GM23338 (cell line): ENCODE measurements around the gene FOXB2. TPM values are rescaled to one million over a fixed set of nuclear protein-coding genes. Genes with fewer than 3 reads are reported as not detected.
A peak's percentile ranks its signal among the peaks of the same experiment; 100 is the strongest.

Experiments
- CTCF ChIP-seq, 2 experiments: fragments of 200-600 bp in 1 of 2; sonication (generic) in 1 of 2; conservative IDR thresholded peaks; 2 replicates each; pipeline versions ENCODE4 v1.5.1 to v1.6.1; 2016 to 2017; ENCODE audit warnings: antibody characterized with exemption in 2 of 2, low read depth in 2 of 2, mild to moderate bottlenecking in 2 of 2, moderate library complexity in 1 of 2
- EZH2phosphoT487 ChIP-seq: fragments of 200-600 bp; sonication (generic); IDR thresholded peaks from one replicate; pipeline ENCODE4 v1.8.1; 2018; ENCODE audit warnings: antibody characterized with exemption; ENCODE audit not compliant: unreplicated experiment
- JUNB ChIP-seq: IDR thresholded peaks from one replicate; pipeline ENCODE4 v1.6.1; 2016; ENCODE audit warnings: antibody characterized with exemption; ENCODE audit not compliant: unreplicated experiment
- NANOG ChIP-seq: IDR thresholded peaks from 2 replicates; pipeline ENCODE4 v1.6.1; 2016; ENCODE audit warnings: antibody characterized with exemption, borderline replicate concordance
- POLR2AphosphoS5 ChIP-seq: IDR thresholded peaks from 2 replicates; pipeline ENCODE4 v1.6.1; 2016; ENCODE audit warnings: antibody characterized with exemption, low read depth
- ZNF114 ChIP-seq: fragments of 250-450 bp; sonication (Bioruptor Pico); IDR thresholded peaks from 2 replicates; pipeline ENCODE4 v1.5.0; 2020; ENCODE audit warnings: mild to moderate bottlenecking, moderate library complexity
- ZNF331 ChIP-seq: fragments of 250-450 bp; sonication (Bioruptor Pico); IDR thresholded peaks from 2 replicates; pipeline ENCODE4 v1.5.0; 2020; ENCODE audit warnings: low read depth, mild to moderate bottlenecking, moderate library complexity
- polyA plus RNA-seq: library from polyadenylated mRNA; unstranded; fragments of >200 nt; fragmentation: Nextera tagmentation; extraction: Ambion mirVana; gene quantifications from 2 replicates; pipeline ENCODE4 v1.2.1, GENCODE V29; 2016
- total RNA-seq: library from RNA; depleted of rRNA; stranded (reverse); fragments of >200 nt; shearing (Covaris generic); gene quantifications from 2 replicates; pipeline ENCODE4 v1.2.3, GENCODE V29; 2014
- TF ChIP-seq, protein P1 (sequence below): fragments of 250-450 bp; sonication (Bioruptor Pico); IDR thresholded peaks from 2 replicates; pipeline ENCODE4 v1.5.0; 2020; ENCODE audit warnings: mild to moderate bottlenecking, moderate library complexity

FOXB2 gene
- total and polyA plus RNA-seq, 2 experiments from 2014 or later, result not detected

DNA sequence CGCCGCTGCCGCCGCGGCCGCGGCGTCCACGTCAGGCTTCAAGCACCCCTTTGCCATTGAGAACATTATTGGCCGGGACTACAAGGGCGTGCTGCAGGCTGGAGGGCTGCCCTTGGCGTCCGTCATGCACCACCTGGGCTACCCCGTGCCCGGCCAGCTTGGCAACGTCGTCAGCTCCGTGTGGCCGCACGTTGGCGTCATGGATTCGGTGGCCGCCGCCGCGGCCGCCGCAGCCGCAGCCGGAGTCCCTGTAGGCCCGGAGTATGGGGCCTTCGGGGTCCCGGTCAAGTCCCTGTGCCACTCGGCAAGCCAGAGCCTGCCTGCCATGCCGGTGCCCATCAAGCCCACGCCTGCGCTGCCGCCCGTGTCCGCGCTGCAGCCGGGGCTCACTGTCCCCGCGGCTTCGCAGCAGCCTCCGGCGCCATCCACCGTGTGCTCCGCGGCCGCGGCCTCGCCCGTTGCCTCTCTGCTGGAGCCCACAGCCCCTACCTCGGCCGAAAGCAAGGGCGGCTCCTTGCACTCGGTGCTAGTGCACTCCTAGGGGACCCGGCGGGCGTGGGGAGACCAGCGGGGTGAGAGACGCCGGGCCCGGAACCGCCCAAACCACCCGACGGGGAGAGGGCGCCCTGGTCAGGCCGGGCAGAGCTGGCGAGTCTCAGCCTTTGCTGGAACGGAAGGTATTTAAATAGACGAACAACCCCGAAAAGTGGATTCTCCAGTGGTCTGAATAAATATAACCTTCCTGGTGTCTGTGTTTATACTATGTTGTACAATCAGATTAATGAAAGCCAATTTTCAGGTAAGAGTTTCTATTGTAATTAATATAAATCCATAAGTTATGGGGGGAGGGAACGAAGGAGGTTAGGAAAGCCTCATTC is 1.2 kb downstream of the FOXB2 start (continued):
- TF ChIP-seq, protein P1, sequence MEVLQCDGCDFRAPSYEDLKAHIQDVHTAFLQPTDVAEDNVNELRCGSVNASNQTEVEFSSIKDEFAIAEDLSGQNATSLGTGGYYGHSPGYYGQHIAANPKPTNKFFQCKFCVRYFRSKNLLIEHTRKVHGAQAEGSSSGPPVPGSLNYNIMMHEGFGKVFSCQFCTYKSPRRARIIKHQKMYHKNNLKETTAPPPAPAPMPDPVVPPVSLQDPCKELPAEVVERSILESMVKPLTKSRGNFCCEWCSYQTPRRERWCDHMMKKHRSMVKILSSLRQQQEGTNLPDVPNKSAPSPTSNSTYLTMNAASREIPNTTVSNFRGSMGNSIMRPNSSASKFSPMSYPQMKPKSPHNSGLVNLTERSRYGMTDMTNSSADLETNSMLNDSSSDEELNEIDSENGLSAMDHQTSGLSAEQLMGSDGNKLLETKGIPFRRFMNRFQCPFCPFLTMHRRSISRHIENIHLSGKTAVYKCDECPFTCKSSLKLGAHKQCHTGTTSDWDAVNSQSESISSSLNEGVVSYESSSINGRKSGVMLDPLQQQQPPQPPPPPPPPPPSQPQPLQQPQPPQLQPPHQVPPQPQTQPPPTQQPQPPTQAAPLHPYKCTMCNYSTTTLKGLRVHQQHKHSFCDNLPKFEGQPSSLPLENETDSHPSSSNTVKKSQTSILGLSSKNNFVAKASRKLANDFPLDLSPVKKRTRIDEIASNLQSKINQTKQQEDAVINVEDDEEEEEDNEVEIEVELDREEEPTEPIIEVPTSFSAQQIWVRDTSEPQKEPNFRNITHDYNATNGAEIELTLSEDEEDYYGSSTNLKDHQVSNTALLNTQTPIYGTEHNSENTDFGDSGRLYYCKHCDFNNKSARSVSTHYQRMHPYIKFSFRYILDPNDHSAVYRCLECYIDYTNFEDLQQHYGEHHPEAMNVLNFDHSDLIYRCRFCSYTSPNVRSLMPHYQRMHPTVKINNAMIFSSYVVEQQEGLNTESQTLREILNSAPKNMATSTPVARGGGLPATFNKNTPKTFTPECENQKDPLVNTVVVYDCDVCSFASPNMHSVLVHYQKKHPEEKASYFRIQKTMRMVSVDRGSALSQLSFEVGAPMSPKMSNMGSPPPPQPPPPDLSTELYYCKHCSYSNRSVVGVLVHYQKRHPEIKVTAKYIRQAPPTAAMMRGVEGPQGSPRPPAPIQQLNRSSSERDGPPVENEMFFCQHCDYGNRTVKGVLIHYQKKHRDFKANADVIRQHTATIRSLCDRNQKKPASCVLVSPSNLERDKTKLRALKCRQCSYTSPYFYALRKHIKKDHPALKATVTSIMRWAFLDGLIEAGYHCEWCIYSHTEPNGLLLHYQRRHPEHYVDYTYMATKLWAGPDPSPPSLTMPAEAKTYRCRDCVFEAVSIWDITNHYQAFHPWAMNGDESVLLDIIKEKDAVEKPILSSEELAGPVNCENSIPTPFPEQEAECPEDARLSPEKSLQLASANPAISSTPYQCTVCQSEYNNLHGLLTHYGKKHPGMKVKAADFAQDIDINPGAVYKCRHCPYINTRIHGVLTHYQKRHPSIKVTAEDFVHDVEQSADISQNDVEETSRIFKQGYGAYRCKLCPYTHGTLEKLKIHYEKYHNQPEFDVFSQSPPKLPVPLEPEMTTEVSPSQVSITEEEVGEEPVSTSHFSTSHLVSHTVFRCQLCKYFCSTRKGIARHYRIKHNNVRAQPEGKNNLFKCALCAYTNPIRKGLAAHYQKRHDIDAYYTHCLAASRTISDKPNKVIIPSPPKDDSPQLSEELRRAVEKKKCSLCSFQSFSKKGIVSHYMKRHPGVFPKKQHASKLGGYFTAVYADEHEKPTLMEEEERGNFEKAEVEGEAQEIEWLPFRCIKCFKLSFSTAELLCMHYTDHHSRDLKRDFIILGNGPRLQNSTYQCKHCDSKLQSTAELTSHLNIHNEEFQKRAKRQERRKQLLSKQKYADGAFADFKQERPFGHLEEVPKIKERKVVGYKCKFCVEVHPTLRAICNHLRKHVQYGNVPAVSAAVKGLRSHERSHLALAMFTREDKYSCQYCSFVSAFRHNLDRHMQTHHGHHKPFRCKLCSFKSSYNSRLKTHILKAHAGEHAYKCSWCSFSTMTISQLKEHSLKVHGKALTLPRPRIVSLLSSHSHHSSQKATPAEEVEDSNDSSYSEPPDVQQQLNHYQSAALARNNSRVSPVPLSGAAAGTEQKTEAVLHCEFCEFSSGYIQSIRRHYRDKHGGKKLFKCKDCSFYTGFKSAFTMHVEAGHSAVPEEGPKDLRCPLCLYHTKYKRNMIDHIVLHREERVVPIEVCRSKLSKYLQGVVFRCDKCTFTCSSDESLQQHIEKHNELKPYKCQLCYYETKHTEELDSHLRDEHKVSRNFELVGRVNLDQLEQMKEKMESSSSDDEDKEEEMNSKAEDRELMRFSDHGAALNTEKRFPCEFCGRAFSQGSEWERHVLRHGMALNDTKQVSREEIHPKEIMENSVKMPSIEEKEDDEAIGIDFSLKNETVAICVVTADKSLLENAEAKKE (CRISPR knock-in tag), result no peak
- TF ChIP-seq NANOG, result no peak
- TF ChIP-seq ZNF331 (CRISPR knock-in tag), result no peak
- no peak for TF ChIP-seq CTCF (conservative IDR thresholded peaks at IDR 0.05; ENCODE audit: low read depth in 2 of 2)
- no peak for TF ChIP-seq ZNF114
- no peak for TF ChIP-seq POLR2AphosphoS5
- no peak for TF ChIP-seq JUNB
- peak; percentile 98 for TF ChIP-seq EZH2phosphoT487
